Islet of Langerhans (tissue), 1 donor: ENCODE results near the gene XRN2.

Experiments
- FAIRE-seq: peaks from one replicate; lab custom pipeline; 2011; peaks lifted over from hg19 to GRCh38; lab: Jason Lieb, UNC

The XRN2 gene

DNA sequence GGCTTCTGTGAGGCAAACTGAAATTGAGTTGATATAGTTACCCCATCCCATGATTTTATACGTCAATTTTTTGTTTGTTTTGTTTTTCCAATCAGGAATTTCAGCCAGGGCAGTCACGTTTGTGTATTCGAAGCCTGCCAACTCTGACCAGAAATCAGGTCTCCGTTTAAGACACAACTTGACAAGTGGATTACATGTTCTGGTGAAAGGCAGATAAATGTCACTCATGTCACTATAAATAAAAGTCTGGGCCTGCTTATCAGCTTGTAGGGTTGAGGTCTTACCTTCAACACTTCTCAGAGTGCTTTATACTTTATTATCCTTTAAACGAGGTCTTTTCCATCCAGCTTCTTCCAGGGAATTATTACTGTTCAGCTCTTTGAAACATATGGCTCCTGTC is 8.4 kb upstream of the XRN2 start:
- FAIRE-seq, result no peak

DNA sequence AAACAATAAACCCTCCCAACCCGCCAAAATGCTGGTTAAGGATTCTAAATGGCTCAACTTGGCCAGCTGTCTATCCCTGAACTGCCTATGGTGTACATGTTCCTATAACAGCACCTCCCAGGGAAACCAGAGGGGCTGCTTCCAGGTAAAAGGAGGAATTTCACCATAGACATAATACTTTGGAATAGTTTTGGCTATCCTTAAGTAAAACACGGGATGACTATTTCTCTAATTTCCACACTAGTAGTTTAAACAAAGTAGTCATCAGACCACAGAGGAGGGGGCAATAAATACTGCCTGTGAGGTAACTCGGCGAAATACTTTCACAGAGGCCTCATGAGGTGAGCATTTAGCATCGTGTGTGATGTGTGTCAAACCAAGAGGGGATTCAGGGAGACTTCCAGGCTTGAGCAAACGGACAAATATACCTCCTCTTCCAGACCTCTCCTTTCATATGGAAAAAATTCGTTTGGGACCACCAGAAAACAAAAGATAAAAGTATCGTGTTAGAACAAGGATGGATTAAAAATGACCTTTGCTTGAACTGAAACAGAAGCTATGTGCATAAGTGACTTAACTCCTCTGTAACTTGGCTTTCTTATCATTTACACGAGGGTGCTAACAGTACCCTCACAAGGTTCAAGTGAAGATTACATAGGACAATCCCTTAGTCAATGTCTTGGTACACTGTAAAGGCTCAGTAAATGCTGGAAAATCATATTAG is 1.0 kb upstream of the XRN2 start:
- no peak for FAIRE-seq

DNA sequence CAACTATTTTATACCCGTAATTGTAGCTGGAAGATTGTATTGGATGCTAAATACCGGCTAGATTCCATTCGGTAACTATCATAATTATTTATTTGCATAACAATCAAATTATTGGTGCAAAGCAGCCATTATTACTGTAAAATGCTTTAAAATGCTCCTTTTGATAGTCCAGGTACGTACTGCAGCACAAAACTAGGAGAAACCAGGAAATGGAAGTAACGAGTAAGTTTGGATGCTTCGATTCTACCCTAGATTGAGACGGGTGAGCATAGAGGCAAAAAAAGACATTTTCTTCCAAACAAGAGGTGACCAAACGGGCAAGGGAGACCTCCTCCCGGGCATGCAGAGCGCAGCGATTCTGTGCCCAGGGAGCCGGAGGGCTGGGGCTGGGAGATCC is 469 bp upstream of the XRN2 start:
- no peak for FAIRE-seq

DNA sequence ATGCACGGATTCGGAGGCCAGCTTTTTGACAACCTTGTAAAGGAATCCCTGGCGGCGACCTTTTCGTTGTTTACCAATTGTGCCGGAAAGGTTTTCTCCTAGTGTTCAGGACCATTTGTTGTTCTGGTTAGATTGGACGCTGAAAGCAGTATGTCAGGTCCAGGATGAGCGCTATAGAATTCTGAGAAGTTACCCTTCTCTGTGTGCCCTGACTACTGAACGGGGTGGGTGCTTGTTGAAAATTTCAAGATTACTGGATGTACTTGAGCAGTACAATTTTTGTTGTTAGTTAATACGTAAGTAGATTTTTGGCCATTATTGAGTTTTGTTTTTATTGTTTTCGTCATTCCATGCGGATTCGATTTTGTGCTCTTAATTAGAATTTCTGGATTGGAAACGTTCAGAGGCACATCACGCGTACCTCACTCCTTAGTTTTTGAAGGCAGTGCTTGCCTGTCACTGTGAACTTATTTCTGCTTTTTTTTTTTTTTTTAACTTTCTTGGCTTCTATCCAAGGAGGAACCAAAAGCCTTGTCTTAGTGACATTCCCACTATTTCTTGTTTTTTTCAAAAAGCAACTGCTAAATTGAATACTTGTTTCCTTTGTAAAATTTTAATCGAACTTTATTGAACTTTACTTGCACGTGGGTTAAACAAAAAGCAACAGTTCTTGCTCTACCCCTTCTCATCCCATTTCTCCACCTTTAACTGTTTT is 898 bp downstream of the XRN2 start:
- no peak for FAIRE-seq

DNA sequence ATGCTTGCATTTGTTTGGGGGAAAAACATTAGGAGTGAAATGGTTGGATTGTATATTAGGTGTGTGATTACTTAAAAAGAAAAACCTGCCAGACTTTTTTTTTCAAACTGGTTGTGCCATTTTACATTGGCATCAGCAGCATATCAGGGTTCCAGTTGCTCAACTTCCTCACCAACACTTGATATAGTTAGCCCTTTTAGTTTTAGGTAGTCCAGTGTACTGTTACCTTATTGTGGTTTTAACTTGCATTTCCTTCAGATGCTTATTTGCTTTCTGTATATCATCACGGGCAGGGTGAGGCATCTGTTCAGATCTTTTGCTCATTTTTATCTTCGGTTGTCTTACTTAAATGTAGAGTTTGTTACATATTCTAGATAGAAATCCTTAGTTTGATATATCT is 5.2 kb downstream of the XRN2 start:
- FAIRE-seq, result no peak

DNA sequence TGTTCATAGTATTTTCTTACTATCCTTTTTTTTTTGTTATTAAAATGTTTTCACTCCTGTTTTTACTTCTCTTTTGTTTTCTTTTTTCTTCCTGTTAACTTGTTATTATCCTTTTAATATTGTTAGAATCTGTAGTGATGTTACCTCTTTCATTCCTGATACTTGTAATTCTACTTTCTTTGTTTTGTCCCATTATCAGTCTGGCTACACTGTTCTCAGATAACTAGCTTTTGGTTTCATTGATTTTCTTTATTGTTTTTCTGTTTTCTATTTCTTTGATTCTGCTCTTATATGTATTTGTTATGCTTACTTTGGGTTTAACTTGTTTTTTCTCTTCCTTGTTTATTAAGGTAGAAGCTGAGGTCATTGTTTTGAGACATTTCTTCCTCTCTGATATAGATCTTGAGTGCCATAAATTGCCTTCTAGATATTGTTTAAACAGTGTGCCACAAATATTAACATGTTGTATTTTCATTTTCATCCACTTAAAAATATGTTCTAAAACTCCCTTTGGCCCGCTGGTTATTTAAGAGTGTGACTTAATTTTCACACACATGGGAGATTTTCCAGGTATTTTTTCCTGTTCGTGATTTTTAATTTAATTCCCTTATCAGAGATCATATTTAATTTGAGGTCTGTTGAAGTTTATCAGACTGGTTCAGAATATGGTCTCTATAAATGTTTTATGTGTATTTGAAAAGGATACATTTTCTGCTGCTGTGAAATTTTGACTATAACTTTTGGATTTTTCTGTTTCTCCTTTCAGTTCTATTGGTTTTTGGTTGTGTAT is 6.7 kb downstream of the XRN2 start:
- no peak for FAIRE-seq

DNA sequence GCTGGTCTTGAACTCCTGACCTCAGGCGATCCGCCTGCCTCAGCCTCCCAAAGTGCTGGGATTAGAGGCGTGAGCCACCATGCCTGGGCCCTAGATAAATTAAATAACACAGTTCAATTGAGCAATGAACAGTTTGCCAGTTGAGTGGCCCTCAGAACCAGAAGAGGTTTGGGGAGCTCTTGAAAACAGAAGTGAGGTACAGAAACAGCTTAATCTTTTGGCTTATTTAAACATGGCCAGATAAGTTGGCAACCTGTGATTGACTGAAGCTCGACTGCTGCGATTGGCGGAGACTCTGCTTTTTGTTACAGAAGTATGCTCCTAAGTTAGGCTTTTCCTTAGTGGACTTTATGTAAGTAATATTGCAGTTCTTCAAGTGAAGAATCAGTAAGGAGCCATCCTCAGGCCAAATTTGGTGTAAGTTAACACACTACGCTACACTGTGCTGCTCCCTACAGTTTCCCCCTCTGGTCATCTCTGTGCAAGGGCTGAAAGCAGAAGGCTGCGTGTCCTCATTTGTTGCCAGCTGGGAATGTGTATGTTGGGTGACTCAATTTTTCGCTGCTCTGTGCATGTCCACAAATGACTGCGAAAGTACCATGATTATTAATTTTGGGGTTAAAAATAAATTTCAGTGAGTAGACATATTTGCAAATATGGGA is 9.8 kb downstream of the XRN2 start:
- FAIRE-seq, result no peak

DNA sequence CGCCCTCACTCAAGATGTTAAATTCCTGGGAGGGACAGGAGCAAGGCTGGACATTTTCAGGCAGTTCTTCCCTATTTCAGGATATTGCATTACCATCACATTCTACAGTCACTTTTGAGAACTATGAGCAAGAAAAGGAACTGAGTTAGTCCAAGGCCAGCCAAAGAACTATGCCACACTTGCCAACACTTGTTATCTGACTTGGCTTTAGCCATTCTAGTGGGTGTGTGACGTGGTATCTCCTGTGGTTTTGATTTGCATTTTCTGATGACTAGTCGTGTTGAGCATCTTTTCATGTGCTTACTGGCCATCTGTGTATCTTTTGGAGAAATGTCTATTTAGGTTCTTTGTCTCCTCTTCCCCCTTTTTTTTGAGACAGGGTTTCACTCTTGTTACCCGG is 12.0 kb downstream of the XRN2 start:
- no peak for FAIRE-seq

DNA sequence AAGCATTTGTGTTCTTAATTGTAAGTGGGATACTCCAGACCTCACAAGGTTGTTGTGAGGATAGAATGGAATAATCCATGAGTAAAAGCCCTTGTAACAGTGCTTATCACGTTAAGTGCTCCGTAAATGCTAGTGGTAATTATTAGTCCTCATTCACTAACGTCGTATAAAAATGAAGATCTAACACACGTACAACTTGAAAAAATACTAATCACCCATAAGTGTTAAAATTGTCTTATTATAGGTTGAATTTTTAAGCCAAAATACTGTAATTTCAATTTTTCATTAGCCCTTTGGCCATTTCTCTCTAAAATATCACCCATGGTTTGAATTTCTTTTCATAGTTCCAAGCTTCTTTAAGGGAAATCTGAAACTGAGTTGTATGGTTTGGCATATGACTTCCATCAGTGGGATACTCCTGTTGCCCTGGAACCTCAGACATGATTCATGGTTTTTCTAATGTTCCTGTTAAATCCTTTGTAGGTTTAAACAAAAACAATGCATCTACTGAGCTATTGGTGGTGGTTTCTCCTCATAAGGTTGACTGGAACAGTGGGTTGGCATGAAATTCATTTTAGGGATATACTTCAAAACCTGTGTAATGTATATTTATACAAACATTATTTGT is 19.1 kb downstream of the XRN2 start:
- FAIRE-seq, result no peak

DNA sequence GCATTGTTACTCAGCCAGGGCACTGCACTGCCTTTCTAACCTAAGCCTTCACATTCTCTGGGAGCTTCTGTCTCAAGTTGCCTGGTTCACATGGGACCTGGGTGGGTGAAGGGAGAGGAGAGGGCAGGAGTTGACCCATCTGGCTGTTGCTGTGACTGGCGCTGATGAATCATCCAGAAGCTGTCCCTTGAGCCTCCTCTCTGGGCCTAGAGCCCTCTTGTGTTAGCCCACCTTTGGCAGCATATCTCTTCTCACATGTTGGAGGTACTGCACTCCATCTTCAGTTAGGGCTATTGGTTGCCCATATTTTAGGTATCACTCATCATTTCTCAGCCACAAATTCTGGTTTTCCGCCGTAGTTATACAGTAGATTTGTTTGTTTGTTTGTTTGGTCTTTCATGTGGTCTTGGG is 19.8 kb downstream of the XRN2 start:
- FAIRE-seq, result no peak

DNA sequence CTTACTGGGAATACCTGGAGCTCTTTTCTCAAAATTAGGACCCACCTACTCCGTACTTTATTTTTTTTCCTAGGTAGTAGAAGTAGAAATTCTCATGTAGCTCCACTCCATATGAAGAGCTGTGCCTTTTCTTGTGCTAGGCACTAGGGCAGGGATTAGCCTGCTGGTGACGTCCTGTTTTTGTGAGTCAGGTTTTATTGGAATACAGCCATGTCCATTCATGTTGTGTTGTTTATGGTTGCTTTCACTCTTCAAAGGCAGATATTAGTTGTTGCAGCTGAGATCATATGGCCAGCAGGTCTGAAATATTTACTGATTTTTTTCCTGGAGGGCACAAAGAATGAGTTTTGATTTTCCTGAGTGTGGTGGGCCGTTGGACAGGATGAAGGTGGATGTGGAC is 20.5 kb downstream of the XRN2 start:
- FAIRE-seq, result no peak

DNA sequence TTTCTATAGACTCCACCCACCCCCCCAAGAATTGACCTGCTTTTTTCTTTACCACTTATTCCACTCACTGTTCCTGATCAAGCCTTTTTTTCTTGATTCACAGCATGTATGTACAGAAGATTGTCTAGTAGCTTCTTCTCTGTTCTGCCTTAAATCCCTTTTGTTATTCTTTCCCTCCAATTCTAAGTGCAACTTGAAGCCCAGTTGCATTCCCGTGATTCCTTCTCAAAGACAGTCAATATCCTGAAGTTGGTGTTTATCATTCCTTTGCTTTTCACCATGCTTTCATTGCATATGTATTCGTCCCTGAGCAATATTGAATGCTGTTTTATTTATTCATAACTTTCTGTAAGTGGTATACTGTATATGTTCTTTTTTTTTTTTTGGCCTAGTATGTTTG is 21.0 kb downstream of the XRN2 start:
- no peak for FAIRE-seq

DNA sequence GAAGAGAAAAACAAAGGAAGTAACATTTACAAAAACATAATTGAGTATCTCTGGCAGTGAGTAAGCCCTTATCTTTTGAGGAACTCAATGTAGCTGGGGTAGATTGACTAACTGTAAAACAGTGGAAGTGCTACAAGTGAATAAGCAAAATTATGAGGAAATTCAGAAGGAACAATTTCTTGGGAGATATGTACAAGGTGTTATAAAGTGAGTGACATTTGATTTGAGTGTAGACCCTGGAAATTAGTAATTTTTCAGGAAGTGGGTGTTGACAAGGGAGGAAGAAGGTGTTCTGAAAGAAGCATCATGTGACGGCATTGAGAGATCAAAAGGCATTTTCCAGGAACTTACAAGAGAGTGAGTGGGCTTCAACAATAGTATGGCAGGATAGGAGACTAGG is 22.2 kb downstream of the XRN2 start:
- FAIRE-seq, result no peak

DNA sequence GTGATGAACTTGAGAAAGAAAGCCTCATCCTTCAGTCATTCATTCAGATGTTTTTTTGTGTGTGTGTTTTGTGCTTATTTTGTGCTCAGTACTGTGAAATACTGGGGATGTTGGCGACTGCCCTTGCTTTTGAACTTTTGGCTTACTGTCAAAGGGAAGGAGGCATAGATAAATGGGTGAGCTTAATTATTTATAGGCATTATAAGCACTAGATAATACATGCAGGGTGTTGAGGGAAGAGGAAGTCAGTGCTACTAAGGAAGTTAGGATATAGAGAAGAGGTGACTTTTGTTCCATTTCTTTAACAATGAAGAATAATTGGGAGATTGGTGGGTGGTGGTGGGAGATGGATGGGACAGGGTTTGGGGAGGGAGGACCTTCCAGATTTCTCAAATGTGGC is 23.6 kb downstream of the XRN2 start:
- FAIRE-seq, result no peak

DNA sequence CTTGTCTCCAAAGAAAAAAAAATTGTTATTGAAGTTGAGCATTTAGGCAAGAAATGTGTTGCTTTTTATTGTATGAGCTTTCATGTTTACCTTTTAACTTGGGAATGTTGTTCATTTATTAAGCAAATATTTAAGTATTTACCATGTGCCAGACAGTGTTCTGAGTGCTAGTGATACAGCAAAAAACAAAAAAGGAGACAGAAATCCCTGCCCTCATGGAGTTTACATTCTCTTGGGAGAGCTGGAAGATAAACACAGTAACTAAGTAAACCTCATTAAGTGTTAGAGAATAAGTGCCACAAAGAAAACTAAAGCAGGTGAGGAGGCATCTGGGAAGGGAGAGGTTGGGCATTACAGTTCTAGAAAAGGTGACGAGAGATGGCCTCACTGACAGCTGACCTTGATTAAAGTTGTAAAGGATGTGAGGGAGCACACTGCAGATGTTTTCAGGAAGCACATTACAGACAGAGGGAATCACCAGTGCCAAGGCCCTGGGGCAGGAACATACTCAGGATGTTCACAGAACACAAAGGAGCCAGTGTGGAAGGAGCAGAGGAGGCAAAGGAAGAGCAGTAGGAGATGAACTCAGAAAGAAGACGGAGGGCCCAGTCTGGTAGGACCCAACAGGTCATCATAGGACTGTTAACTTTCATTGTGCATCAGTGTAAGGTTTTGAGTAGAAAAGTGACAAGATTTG is 33.5 kb downstream of the XRN2 start:
- FAIRE-seq, result no peak

DNA sequence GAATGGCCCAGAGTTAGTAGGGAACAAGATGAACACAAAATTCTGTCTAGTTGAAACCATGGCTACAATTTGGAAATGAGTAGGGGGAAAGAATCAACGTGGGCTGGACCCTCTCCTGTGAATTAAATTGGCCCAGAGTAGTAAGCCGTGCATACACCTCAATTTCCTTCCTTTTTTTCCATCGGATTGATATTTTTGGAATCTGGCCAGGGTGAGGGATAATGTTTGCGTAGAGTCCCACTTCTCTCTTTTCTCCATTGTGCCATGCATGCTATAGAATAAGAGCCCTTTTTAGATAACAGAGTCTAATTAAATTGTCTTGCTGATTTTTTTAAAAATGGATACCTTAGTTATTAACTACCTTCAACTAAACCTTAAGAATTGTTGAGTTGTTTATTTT is 35.2 kb downstream of the XRN2 start:
- no peak for FAIRE-seq

DNA sequence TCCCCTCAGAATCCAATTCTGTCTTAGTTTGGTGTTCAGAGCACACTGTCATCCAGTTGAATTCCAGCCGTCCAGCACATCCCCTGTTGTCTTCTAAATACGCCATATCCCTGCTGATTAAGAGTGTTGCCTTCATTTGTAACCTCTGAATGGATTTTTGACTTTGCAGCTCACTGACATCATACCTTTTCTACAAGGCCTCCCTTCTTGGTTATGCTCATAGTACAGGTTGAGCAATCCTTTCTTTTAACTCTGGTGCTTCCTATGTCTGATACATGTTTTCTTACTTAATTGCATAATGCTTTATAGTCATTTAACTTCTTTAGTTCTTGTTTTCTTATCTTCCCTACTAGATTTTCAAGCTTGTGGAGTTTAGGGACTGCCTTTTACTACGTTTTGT is 36.4 kb downstream of the XRN2 start:
- no peak for FAIRE-seq

DNA sequence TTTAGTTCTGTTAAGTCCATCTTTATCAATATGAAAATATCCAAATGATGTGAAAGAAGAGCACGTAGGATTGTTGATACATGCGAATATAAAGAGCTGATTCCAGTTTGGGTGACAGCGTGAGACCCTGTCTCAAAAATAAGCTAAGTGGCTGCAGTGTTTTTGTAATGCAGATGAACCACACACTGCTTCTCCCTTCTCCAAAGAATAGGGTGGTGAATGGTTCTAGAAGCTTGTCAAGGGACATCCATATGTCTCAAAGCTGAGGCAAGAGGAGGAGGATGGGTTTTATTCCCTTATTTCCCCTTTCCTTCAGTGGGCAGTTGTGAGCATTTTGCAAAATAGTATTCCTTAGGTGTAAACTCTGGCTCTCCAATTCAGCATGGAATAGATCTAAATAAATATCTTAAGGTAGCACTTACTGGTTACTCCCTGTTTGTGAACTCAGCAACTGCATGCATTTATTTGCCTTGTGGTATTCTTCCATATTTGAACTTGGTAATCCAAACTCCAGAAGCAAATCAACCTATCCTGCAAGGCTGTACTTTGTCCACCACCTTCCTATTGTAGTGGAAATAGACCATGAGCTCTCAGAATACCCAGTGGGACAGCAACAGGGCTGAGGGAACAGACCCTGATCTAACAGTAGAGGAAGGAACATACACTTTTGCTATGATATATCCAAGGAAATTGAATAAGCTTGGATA is 38.0 kb downstream of the XRN2 start:
- FAIRE-seq, result no peak

DNA sequence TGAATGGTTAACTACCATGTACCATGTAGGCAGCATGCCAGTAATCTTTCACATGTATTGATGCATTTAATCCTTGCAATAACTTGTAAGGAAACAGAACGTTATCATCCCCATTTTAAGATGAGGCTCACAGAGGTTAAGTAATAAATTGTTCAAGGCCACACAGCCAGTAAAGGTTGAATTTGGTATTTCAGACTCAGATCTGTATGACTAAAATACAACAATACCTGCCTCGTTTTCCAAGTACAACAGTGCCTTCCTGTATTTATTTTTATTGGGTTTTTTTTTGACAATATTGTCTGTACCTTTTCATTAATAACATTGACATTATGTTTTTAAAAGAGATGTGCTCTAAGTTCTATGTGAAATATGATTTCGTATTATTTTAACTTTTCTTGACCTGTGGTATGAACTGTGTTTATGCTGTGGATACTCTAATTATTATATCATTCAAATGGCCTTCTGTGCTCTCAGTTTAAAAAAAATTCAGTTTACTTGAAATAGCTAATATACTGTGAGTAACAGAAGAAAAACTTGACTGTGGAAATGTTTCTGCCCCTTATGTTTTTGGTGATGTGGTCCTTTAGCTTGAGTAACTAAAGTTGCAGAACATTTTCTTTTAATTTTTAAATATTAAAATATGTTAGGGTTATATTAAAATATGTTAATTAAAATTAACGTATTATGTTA is 39.7 kb downstream of the XRN2 start:
- FAIRE-seq, result peak; percentile 68

DNA sequence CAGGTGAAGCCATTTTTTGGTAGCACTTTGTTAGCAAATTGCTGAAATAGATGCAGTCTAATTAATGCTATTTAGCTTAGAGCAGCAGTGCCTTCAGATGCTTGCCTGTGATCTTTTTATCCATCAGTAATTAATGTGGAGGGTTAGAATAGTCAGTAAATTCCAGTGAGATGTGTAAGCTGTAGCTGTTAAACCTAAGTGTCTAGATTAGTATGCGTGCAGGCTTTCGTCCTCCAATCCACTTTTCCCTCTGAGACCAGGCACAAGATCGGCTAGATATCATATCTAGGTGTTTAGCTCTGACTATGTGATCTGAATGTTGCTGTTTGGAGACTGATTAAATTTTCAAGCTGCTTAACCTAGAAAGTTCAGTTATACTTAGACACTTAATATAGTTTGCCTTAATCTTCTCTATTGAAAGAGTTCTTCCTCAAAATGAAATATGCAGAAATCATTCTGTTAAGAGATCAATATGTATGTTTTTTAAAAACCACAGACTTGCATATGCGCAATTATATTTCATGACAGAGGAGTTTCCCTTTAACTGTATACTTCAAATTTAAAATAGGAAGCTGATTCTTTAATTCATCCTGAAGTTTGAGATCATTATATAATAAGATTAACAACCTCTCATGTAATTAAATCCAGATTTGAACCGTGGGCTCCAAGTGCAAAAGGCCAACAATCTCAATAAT is 41.2 kb downstream of the XRN2 start:
- no peak for FAIRE-seq
